Measurements from ENCODE around the gene MAGI1. TPM values are rescaled to one million over a fixed set of nuclear protein-coding genes. Genes with fewer than 3 reads are reported as not detected.

The MAGI1 gene
- total RNA-seq, 2 experiments from 2014 or later: 0.04 TPM; not detected in 1

GRCh38 chr3:65343736-65344135 is 695.0 kb downstream of the MAGI1 start:
- Mint-ChIP-seq H3K36me3 (ENCODE audit: low read depth) (no peaks in the 10 kb centered on the region), H3K27me3 (no peaks in the 10 kb centered on the region), H3K4me1 (no peaks in the 10 kb centered on the region), H3K4me3 (no peak overlapping the region), H3K27ac (no peak overlapping the region), H3K9me3 (no peaks in the 10 kb centered on the region)
- POLR2A ChIA-PET: no interaction called here
- CTCF ChIA-PET: no interaction called here
- DNase-seq: no peak

- no peaks in the 10 kb centered on the region for H3K27me3 Mint-ChIP-seq
- H3K36me3 Mint-ChIP-seq (ENCODE audit: low read depth): no peaks in the 10 kb centered on the region
- no peaks in the 10 kb centered on the region for H3K9me3 Mint-ChIP-seq
- no peak overlapping the region for H3K4me3 Mint-ChIP-seq
- ChIA-PET POLR2A (no interaction called here), CTCF (no interaction called here)
- H3K4me1 Mint-ChIP-seq: no peaks in the 10 kb centered on the region
- no peak for DNase-seq
- no peak overlapping the region for H3K27ac Mint-ChIP-seq
Measured at GRCh38 chr3:65343026-65343425, 695.7 kb downstream of the MAGI1 start.

- CTCF ChIA-PET: no interaction called here
- no peaks in the 10 kb centered on the region for H3K27me3 Mint-ChIP-seq
- no peaks in the 10 kb centered on the region for H3K9me3 Mint-ChIP-seq
- peak; percentile 16 for DNase-seq
- no peak overlapping the region for H3K27ac Mint-ChIP-seq
- no peak overlapping the region for H3K4me3 Mint-ChIP-seq
- POLR2A ChIA-PET: no interaction called here
- H3K36me3 Mint-ChIP-seq (ENCODE audit: low read depth): no peaks in the 10 kb centered on the region
- H3K4me1 Mint-ChIP-seq: no peaks in the 10 kb centered on the region
Measured at GRCh38 chr3:65342084-65342683, 696.5 kb downstream of the MAGI1 start.

GRCh38 chr3:65339192-65339740 is 699.5 kb downstream of the MAGI1 start:
- Mint-ChIP-seq H3K4me3 (no peak overlapping the region), H3K27ac (no peak overlapping the region), H3K27me3 (no peaks in the 10 kb centered on the region), H3K4me1 (no peaks in the 10 kb centered on the region), H3K36me3 (ENCODE audit: low read depth) (no peaks in the 10 kb centered on the region), H3K9me3 (no peaks in the 10 kb centered on the region)
- ChIA-PET POLR2A (no interaction called here), CTCF (no interaction called here)
- no peak for DNase-seq

GRCh38 chr3:65338571-65338970 is 700.1 kb downstream of the MAGI1 start:
- ChIA-PET CTCF (no interaction called here), POLR2A (no interaction called here)
- no peak overlapping the region for H3K27ac Mint-ChIP-seq
- H3K4me3 Mint-ChIP-seq: no peak overlapping the region
- no peaks in the 10 kb centered on the region for H3K27me3 Mint-ChIP-seq
- no peaks in the 10 kb centered on the region for H3K4me1 Mint-ChIP-seq
- no peak for DNase-seq
- H3K9me3 Mint-ChIP-seq: no peaks in the 10 kb centered on the region
- no peaks in the 10 kb centered on the region for H3K36me3 Mint-ChIP-seq (ENCODE audit: low read depth)

- H3K9me3 Mint-ChIP-seq: no peaks in the 10 kb centered on the region
- no peaks in the 10 kb centered on the region for H3K4me1 Mint-ChIP-seq
- no peak overlapping the region for H3K27ac Mint-ChIP-seq
- no peak overlapping the region for H3K4me3 Mint-ChIP-seq
- no peaks in the 10 kb centered on the region for H3K36me3 Mint-ChIP-seq (ENCODE audit: low read depth)
- H3K27me3 Mint-ChIP-seq: no peaks in the 10 kb centered on the region
- CTCF ChIA-PET: no interaction called here
- POLR2A ChIA-PET: no interaction called here
- DNase-seq: no peak
Measured at GRCh38 chr3:65335587-65335986, 703.1 kb downstream of the MAGI1 start.

- Mint-ChIP-seq H3K27ac (no peak overlapping the region), H3K4me1 (no peaks in the 10 kb centered on the region), H3K36me3 (ENCODE audit: low read depth) (no peaks in the 10 kb centered on the region), H3K27me3 (no peaks in the 10 kb centered on the region), H3K4me3 (no peak overlapping the region), H3K9me3 (no peaks in the 10 kb centered on the region)
- ChIA-PET POLR2A (no interaction called here), CTCF (no interaction called here)
- no peak for DNase-seq
Measured at GRCh38 chr3:65334045-65334665, 704.6 kb downstream of the MAGI1 start.

GRCh38 chr3:65331730-65332129 is 707.0 kb downstream of the MAGI1 start:
- no peaks in the 10 kb centered on the region for H3K4me1 Mint-ChIP-seq
- no peak overlapping the region for H3K27ac Mint-ChIP-seq
- ChIA-PET CTCF (no interaction called here), POLR2A (no interaction called here)
- no peak overlapping the region for H3K4me3 Mint-ChIP-seq
- H3K9me3 Mint-ChIP-seq: no peaks in the 10 kb centered on the region
- no peak for DNase-seq
- no peaks in the 10 kb centered on the region for H3K27me3 Mint-ChIP-seq
- H3K36me3 Mint-ChIP-seq (ENCODE audit: low read depth): no peaks in the 10 kb centered on the region

GRCh38 chr3:65330072-65330471 is 708.6 kb downstream of the MAGI1 start:
- Mint-ChIP-seq H3K27ac (no peak overlapping the region), H3K27me3 (no peaks in the 10 kb centered on the region), H3K4me3 (no peak overlapping the region), H3K4me1 (no peaks in the 10 kb centered on the region), H3K9me3 (no peaks in the 10 kb centered on the region), H3K36me3 (ENCODE audit: low read depth) (no peaks in the 10 kb centered on the region)
- no peak for DNase-seq
- ChIA-PET CTCF (no interaction called here), POLR2A (no interaction called here)

GRCh38 chr3:65328148-65328547 is 710.6 kb downstream of the MAGI1 start:
- Mint-ChIP-seq H3K9me3 (no peaks in the 10 kb centered on the region), H3K4me3 (no peak overlapping the region), H3K4me1 (no peaks in the 10 kb centered on the region), H3K36me3 (ENCODE audit: low read depth) (no peaks in the 10 kb centered on the region), H3K27me3 (no peaks in the 10 kb centered on the region), H3K27ac (no peak overlapping the region)
- CTCF ChIA-PET: no interaction called here
- POLR2A ChIA-PET: no interaction called here
- no peak for DNase-seq

- no peak for DNase-seq
- Mint-ChIP-seq H3K4me1 (no peaks in the 10 kb centered on the region), H3K36me3 (ENCODE audit: low read depth) (no peaks in the 10 kb centered on the region), H3K27me3 (no peaks in the 10 kb centered on the region), H3K4me3 (no peak overlapping the region), H3K9me3 (peaks cover 5% of the 10 kb centered on the region), H3K27ac (no peak overlapping the region)
- ChIA-PET POLR2A (no interaction called here), CTCF (no interaction called here)
Measured at GRCh38 chr3:65326574-65326973, 712.1 kb downstream of the MAGI1 start.

GRCh38 chr3:65322910-65323309 is 715.8 kb downstream of the MAGI1 start:
- no peaks in the 10 kb centered on the region for H3K4me1 Mint-ChIP-seq
- POLR2A ChIA-PET: no interaction called here
- no peaks in the 10 kb centered on the region for H3K36me3 Mint-ChIP-seq (ENCODE audit: low read depth)
- no peak for DNase-seq
- H3K4me3 Mint-ChIP-seq: no peak overlapping the region
- H3K27me3 Mint-ChIP-seq: no peaks in the 10 kb centered on the region
- peaks cover 8% of the 10 kb centered on the region for H3K9me3 Mint-ChIP-seq
- H3K27ac Mint-ChIP-seq: no peak overlapping the region
- CTCF ChIA-PET: no interaction called here

GRCh38 chr3:65318231-65318630 is 720.5 kb downstream of the MAGI1 start:
- Mint-ChIP-seq H3K9me3 (peaks cover 10% of the 10 kb centered on the region), H3K4me1 (no peaks in the 10 kb centered on the region), H3K27me3 (no peaks in the 10 kb centered on the region), H3K27ac (no peak overlapping the region), H3K36me3 (ENCODE audit: low read depth) (no peaks in the 10 kb centered on the region), H3K4me3 (no peak overlapping the region)
- CTCF ChIA-PET: no interaction called here
- POLR2A ChIA-PET: no interaction called here
- no peak for DNase-seq

- Mint-ChIP-seq H3K36me3 (ENCODE audit: low read depth) (no peaks in the 10 kb centered on the region), H3K27me3 (no peaks in the 10 kb centered on the region), H3K27ac (no peak overlapping the region), H3K9me3 (peaks cover 2% of the 10 kb centered on the region), H3K4me3 (no peak overlapping the region), H3K4me1 (no peaks in the 10 kb centered on the region)
- no peak for DNase-seq
- ChIA-PET CTCF (no interaction called here), POLR2A (no interaction called here)
Measured at GRCh38 chr3:65314916-65315315, 723.8 kb downstream of the MAGI1 start.

Data from activated CD4-positive, alpha-beta T cell treated with anti-CD3 and anti-CD28 coated beads, Interleukin-2, amount 10 ng/mL, durations not matched to agents 7 days and 5 days (primary cell).